Body of pancreas (tissue), 4 donors: Measurements from ENCODE around the gene FOXA1. TPM values are rescaled to one million over a fixed set of nuclear protein-coding genes. Genes with fewer than 3 reads are reported as not detected.

Experiments
- ATAC-seq: fragments of 150-250 bp; one replicate; pipeline ENCODE4 v1.9.1; 2016
- DNase-seq, 4 donors: peaks; one replicate each; pipeline ENCODE4 v3.0.0-alpha.2; 2019
- H3K27ac ChIP-seq, 4 donors: fragments of 200-600 bp; sonication (generic); 1 replicate in 3 of 4; 2 replicates in 1 of 4; pipeline versions ENCODE4 v1.5.1 to v1.6.1; 2016 to 2019; ENCODE audit warnings: mild to moderate bottlenecking in 1 of 4, mixed read lengths in 1 of 4, moderate library complexity in 1 of 4
- H3K27me3 ChIP-seq, 2 donors: fragments of 200-600 bp; sonication (generic); one replicate each; pipeline ENCODE4 v1.6.0; 2016; ENCODE audit warnings: mild to moderate bottlenecking in 1 of 2
- H3K36me3 ChIP-seq, 2 donors: fragments of 200-600 bp; sonication (generic); replicated peaks in 1 of 2; 2 replicates each; pipeline ENCODE4 v1.5.1; 2016; ENCODE audit warnings: low read depth in 2 of 2; ENCODE audit not compliant: insufficient read depth in 1 of 2
- H3K4me1 ChIP-seq: fragments of 200-600 bp; sonication (generic); one replicate; pipeline ENCODE4 v1.6.0; 2016
- H3K4me3 ChIP-seq, 2 donors: fragments of 200-600 bp; sonication (generic); 1 replicate in 1 of 2; 2 replicates in 1 of 2; pipeline ENCODE4 v1.5.1; 2016 to 2019
- H3K9me3 ChIP-seq, 3 donors: fragments of 200-600 bp; sonication (generic); 1 replicate in 2 of 3; 2 replicates in 1 of 3; pipeline ENCODE4 v1.5.1; 2016
- POLR2A ChIP-seq, 3 donors: fragments of 450-650 bp; IDR thresholded peaks; one replicate each; pipeline ENCODE4 v1.6.1; 2016; ENCODE audit warnings: antibody characterized with exemption in 3 of 3, mild to moderate bottlenecking in 2 of 3
- WGBS, 2 donors: methylation state at CpG; one replicate each; pipeline ENCODE4 v1.1.5; 2017; 5-methylcytosine and 5-hydroxymethylcytosine counted together
- intact Hi-C: fragments of 100-400 bp; cut with DNase I; formaldehyde crosslinking; loops from one replicate; pipeline ENCODE4 v1.15.1; 2023
- total RNA-seq, 2 donors: library from RNA; depleted of rRNA; stranded (reverse); fragments of >200 nt; gene quantifications; one replicate each; pipeline ENCODE4 v1.1.0, GENCODE V29; 2016
- TF ChIP-seq, protein P1 (sequence below), 7 experiments: fragments of 450-650 bp in 4 of 7; fragments of 200-600 bp in 3 of 7; sonication (generic) in 3 of 7; IDR thresholded peaks; one replicate each; pipeline ENCODE4 v1.5.1; 2016 to 2019; ENCODE audit warnings: antibody characterized with exemption in 7 of 7

The FOXA1 gene
- total RNA-seq, 2 donors from 2014 or later = 0.26 to 0.33 TPM

DNA sequence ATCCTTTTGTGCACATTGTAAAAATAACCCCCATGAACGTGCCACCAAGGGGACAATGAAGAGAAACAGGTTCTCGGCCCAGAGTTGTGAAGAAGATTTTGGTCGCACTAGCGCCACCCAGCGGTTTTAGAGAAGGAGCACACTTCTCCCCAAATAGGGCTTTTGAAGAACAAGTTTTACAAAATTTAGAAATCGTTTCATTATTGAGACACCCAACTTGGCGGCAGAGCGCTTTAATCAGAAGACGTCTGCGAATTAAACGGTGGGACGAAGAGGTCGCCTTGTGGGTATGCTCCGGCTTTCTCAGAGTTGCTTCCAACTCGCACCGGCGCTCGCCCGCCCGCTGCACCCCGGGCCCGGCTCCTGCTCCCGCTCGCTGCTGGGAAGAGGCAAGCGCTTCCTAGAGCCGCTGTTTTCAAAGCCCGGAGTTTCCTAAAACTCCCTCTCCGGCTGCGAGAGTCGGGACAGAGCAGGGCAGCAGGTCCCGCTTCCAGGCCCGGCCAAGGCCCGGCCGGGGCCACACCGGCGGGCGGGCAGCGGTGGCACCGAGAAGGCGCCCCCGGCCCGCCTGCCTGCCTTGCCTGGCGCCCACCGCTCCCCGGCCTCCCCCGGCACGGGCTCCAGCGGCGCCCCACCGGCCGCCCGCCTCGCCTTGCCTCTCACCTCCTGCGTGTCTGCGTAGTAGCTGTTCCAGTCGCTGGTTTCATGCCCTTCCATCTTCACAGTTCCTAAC, 645 bp downstream of the FOXA1 start:
- H3K36me3 ChIP-seq = no peaks in the 10 kb centered on the region
- DNase-seq = peak; percentile 71 to 80 (median 78)
- peaks cover 11 to 37% of the 10 kb centered on the region in 2 donors for H3K27me3 ChIP-seq
- TF ChIP-seq, protein P1, sequence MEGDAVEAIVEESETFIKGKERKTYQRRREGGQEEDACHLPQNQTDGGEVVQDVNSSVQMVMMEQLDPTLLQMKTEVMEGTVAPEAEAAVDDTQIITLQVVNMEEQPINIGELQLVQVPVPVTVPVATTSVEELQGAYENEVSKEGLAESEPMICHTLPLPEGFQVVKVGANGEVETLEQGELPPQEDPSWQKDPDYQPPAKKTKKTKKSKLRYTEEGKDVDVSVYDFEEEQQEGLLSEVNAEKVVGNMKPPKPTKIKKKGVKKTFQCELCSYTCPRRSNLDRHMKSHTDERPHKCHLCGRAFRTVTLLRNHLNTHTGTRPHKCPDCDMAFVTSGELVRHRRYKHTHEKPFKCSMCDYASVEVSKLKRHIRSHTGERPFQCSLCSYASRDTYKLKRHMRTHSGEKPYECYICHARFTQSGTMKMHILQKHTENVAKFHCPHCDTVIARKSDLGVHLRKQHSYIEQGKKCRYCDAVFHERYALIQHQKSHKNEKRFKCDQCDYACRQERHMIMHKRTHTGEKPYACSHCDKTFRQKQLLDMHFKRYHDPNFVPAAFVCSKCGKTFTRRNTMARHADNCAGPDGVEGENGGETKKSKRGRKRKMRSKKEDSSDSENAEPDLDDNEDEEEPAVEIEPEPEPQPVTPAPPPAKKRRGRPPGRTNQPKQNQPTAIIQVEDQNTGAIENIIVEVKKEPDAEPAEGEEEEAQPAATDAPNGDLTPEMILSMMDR (IDR thresholded peaks at IDR 0.05) = peak; percentile 46 to 85 (median 74)
- peak in 1 of 3 donors; percentile 1 for TF ChIP-seq POLR2A (IDR thresholded peaks at IDR 0.05)
- 1 to 2% methylated on average over 24 to 53 of the region's 56 CpGs for WGBS, 2 donors
- H3K27ac ChIP-seq = peak overlapping the region in 2 of 4 donors; percentile 51 to 67
- ATAC-seq = peak; percentile 67
- H3K9me3 ChIP-seq = no peaks in the 10 kb centered on the region
- H3K4me1 ChIP-seq = peaks cover 34% of the 10 kb centered on the region
- intact Hi-C loops = loop anchor here (10.0 kb wide), 1 partner anchor 350 kb away; no protein-coding TSS in a partner anchor
- peak overlapping the region in 1 of 2 donors; percentile 26 for H3K4me3 ChIP-seq

DNA sequence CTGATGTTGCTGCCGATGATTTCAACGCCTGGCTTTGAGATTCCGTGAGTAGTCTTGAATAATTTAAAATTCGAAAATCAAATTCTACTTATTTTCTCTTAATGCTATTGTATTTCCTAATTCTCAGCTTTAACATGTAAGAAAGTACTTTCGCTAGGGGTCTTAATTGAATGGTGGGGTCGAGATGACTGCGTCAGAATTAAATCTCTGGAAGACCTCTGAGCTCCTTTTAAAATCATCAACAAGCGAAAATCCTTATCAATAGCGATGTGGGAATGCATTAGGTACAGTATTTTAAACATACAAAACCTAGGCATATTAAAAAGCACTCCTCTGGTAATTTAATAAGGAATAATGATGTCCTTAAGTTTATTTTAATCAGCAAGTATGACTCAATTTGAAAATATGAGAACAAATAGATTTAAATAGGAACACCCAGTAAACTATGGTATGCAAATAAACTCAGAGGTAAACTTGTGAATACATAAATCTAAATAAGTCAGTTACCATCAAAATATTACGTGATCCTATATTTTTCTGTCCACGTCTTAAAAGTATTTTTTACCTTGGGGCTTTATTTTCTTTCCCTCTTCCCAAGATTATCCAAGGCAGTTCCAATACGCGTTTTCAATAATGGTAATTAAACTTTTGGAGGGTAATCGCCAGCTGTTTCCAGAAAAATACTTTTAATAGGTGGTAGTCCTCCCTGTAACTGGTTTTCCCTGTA, 1.4 kb downstream of the FOXA1 start:
- Histone ChIP-seq H3K36me3 (no peaks in the 10 kb centered on the region), H3K27ac (no peak overlapping the region), H3K9me3 (no peaks in the 10 kb centered on the region), H3K4me3 (no peak overlapping the region), H3K4me1 (peaks cover 32% of the 10 kb centered on the region), H3K27me3 (peaks cover 11 to 32% of the 10 kb centered on the region in 2 donors)
- DNase-seq (no peak), ATAC-seq (no peak)
- 33 to 37% methylated on average over 14 of the region's 14 CpGs for WGBS, 2 donors
- intact Hi-C loops = loop anchor here (10.0 kb wide), 1 partner anchor 349 kb away; no protein-coding TSS in a partner anchor
- TF ChIP-seq, protein P1 (IDR thresholded peaks at IDR 0.05) = no peak
- TF ChIP-seq POLR2A (IDR thresholded peaks at IDR 0.05) = no peak

DNA sequence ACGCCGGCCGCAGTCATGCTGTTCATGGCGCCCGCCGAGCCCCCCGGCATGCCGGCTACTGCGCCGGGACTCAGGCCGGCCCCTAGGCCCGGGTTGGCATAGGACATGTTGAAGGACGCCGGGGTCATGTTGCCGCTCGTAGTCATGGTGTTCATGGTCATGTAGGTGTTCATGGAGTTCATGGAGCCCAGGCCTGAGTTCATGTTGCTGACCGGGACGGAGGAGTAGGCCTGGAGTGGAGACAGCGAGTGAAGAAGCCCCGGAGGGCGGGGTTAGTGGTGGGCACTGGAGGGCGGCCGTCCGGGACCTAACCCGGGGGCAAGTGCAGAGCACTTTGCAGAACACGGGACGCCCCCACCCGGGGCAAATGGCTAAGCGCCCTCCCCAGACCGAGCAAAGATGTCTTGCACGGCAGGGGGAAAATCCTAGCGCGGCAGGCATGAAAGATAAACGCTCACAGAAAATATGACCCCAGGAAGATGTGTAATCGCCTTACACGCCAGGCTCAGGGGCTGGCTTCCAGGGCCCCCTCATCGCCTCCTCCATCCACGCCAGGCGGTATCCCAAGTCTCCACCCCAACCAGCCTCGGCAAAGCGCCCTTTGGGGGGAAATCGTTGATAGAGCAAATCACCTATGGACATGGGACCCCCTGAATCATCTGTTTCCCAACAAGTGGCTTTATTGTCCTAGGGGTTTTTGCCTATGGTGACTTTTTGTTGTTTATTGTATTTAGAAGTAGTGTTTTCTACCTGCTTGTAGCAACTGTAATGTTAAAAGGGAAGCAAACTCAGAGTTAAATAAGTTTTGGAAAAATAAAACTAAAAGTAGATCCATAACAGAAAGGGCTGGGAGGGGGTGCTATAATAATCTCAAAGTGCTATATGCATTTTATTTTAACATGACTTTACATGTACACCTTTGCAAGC, 2.3 kb downstream of the FOXA1 start:
- H3K4me3 ChIP-seq = no peak overlapping the region
- intact Hi-C loops = loop anchor here (10.0 kb wide), 1 partner anchor 348 kb away; no protein-coding TSS in a partner anchor
- peaks cover 11 to 29% of the 10 kb centered on the region in 2 donors for H3K27me3 ChIP-seq
- peaks cover 30% of the 10 kb centered on the region for H3K4me1 ChIP-seq
- ATAC-seq = no peak
- no peaks in the 10 kb centered on the region for H3K9me3 ChIP-seq
- H3K27ac ChIP-seq = no peak overlapping the region
- WGBS, 2 donors = 38 to 60% methylated on average over 32 to 40 of the region's 42 CpGs
- no peak for DNase-seq
- TF ChIP-seq POLR2A (IDR thresholded peaks at IDR 0.05) = no peak
- TF ChIP-seq, protein P1 (IDR thresholded peaks at IDR 0.05) = no peak
- H3K36me3 ChIP-seq = no peaks in the 10 kb centered on the region

DNA sequence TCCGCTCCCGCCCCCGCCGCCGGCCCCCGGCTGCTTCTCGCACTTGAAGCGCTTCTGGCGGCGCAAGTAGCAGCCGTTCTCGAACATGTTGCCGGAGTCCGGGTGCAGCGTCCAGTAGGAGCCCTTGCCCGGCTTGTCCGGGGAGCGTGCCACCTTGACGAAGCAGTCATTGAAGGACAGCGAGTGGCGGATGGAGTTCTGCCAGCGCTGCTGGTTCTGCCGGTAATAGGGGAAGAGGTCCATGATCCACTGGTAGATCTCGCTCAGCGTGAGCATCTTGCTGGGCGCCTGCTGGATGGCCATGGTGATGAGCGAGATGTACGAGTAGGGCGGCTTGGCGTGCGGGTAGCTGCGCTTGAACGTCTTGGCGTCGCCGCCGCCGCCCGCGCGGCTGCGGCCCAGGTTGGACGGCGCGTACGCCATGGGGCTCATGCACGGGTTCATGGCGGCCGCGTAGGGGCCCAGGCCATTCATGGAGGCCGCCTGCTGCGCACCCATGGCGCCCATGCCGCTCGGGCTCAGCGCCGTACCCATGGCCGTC, 3.0 kb downstream of the FOXA1 start:
- no peaks in the 10 kb centered on the region for H3K36me3 ChIP-seq
- 55 to 60% methylated on average over 47 to 58 of the region's 58 CpGs for WGBS, 2 donors
- no peak for DNase-seq
- TF ChIP-seq, protein P1 (IDR thresholded peaks at IDR 0.05) = no peak
- no peak for TF ChIP-seq POLR2A (IDR thresholded peaks at IDR 0.05)
- H3K4me3 ChIP-seq = no peak overlapping the region
- H3K4me1 ChIP-seq = peaks cover 30% of the 10 kb centered on the region
- intact Hi-C loops = loop anchor here (10.0 kb wide), 1 partner anchor 347 kb away; no protein-coding TSS in a partner anchor
- H3K27ac ChIP-seq = no peak overlapping the region
- no peaks in the 10 kb centered on the region for H3K9me3 ChIP-seq
- ATAC-seq = no peak
- H3K27me3 ChIP-seq = peaks cover 11 to 28% of the 10 kb centered on the region in 2 donors
